HL-60 (cell line): Measurements from ENCODE around the gene DCHS1.

Experiments used
- GABPA ChIP-seq: IDR thresholded peaks from 2 replicates; pipeline ENCODE4 v1.6.1; 2012; ENCODE audit warnings: low read depth
- POLR2AphosphoS5 ChIP-seq: IDR thresholded peaks from 2 replicates; pipeline ENCODE4 v1.6.1; 2012; ENCODE audit warnings: low read depth
- TF ChIP-seq, protein P1 (sequence below): IDR thresholded peaks from one replicate; pipeline ENCODE4 v1.5.1; 2011; ENCODE audit warnings: low read length, control low read depth, inconsistent platforms; ENCODE audit not compliant: insufficient read depth
- TF ChIP-seq, protein P2 (sequence below): IDR thresholded peaks from 2 replicates; pipeline ENCODE4 v1.6.1; 2012; ENCODE audit warnings: low read depth; ENCODE audit not compliant: insufficient replicate concordance

DNA sequence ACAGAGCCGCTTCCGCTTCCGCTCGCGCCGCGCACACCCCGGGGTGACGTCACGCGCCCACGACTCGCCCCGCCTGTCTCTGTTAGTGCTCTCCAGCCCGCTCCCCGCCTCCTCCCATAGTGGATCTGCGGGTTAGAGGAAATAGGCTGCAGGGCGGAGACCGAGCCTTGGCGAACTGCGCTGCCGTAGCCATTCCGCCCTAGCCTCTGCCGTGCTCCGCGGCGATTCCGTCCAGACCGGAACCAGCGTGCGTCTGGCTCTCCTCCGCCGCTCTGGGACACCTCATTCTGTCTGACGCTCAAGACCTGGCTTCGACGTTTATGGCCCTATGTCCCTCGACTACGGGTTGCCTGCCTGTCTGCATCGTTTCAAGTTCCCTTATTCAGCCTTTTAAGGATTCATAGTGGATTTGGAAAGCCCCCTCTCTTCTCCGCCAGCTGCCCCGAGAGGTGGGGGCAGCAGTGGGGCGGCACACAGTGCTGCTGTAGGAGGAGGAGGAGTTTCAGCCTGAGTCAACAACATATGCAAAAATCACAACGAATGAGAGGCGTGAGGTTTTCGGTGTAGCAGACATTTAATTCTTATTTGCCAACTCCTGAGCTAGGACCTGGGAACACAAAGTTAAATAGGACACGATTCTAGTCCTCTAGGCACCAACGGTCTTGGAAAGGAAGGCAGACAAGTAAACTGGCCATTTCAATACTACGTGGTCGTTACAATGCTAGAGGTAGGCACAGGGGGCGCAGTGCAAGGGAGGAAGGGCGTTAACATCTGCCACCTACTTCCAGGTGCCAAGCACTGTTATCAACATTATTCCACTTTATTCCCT is 43.2 kb downstream of the DCHS1 start, which contains the start of gene TAF10:
- TF ChIP-seq, protein P1, sequence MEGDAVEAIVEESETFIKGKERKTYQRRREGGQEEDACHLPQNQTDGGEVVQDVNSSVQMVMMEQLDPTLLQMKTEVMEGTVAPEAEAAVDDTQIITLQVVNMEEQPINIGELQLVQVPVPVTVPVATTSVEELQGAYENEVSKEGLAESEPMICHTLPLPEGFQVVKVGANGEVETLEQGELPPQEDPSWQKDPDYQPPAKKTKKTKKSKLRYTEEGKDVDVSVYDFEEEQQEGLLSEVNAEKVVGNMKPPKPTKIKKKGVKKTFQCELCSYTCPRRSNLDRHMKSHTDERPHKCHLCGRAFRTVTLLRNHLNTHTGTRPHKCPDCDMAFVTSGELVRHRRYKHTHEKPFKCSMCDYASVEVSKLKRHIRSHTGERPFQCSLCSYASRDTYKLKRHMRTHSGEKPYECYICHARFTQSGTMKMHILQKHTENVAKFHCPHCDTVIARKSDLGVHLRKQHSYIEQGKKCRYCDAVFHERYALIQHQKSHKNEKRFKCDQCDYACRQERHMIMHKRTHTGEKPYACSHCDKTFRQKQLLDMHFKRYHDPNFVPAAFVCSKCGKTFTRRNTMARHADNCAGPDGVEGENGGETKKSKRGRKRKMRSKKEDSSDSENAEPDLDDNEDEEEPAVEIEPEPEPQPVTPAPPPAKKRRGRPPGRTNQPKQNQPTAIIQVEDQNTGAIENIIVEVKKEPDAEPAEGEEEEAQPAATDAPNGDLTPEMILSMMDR: peak; percentile 39
- TF ChIP-seq, protein P2, sequence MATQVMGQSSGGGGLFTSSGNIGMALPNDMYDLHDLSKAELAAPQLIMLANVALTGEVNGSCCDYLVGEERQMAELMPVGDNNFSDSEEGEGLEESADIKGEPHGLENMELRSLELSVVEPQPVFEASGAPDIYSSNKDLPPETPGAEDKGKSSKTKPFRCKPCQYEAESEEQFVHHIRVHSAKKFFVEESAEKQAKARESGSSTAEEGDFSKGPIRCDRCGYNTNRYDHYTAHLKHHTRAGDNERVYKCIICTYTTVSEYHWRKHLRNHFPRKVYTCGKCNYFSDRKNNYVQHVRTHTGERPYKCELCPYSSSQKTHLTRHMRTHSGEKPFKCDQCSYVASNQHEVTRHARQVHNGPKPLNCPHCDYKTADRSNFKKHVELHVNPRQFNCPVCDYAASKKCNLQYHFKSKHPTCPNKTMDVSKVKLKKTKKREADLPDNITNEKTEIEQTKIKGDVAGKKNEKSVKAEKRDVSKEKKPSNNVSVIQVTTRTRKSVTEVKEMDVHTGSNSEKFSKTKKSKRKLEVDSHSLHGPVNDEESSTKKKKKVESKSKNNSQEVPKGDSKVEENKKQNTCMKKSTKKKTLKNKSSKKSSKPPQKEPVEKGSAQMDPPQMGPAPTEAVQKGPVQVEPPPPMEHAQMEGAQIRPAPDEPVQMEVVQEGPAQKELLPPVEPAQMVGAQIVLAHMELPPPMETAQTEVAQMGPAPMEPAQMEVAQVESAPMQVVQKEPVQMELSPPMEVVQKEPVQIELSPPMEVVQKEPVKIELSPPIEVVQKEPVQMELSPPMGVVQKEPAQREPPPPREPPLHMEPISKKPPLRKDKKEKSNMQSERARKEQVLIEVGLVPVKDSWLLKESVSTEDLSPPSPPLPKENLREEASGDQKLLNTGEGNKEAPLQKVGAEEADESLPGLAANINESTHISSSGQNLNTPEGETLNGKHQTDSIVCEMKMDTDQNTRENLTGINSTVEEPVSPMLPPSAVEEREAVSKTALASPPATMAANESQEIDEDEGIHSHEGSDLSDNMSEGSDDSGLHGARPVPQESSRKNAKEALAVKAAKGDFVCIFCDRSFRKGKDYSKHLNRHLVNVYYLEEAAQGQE: peak; percentile 49
- TF ChIP-seq POLR2AphosphoS5 (peak; percentile 91), GABPA (peak; percentile 73)
